A549 (cell line): ENCODE data around the gene TDRD9.

ENCODE experiments used
- BHLHE40 ChIP-seq: IDR thresholded peaks from 2 replicates; pipeline ENCODE4 v1.6.1; 2012; ENCODE audit warnings: low read depth, low read length, inconsistent platforms
- CEBPB ChIP-seq, 2 experiments: fragments of >200 bp in 1 of 2; sonication (Bioruptor Twin) in 1 of 2; formaldehyde crosslinking in 1 of 2; IDR thresholded peaks; 2 replicates each; pipeline ENCODE4 v1.6.1; 2012 to 2016
- CTCF ChIP-seq: fragments of >200 bp; sonication (Bioruptor Twin); formaldehyde crosslinking; IDR thresholded peaks from 3 replicates; pipeline ENCODE4 v1.5.1; 2016
- GATA3 ChIP-seq: IDR thresholded peaks from 2 replicates; pipeline ENCODE4 v1.6.1; 2012; ENCODE audit warnings: borderline replicate concordance
- KDM1A ChIP-seq: fragments of 200-600 bp; sonication (generic); IDR thresholded peaks from 2 replicates; pipeline ENCODE4 v1.6.1; 2016; ENCODE audit warnings: low read depth, mild to moderate bottlenecking
- MAZ ChIP-seq: fragments of 150-350 bp; IDR thresholded peaks from 2 replicates; pipeline ENCODE4 v1.6.1; 2014; ENCODE audit warnings: antibody characterized with exemption, low read depth, low read length, borderline replicate concordance
- REST ChIP-seq: fragments of 200-600 bp; sonication (generic); IDR thresholded peaks from 2 replicates; pipeline ENCODE4 v1.6.1; 2016; ENCODE audit warnings: antibody characterized with exemption, mild to moderate bottlenecking, moderate library complexity

GRCh38 chr14:103910984-103911383 lies 17.3 kb upstream of the TDRD9 start:
- TF ChIP-seq CEBPB (IDR thresholded peaks at IDR 0.05), result no peak
- TF ChIP-seq CTCF, result no peak
- no peak for TF ChIP-seq REST
- no peak for TF ChIP-seq GATA3
- TF ChIP-seq KDM1A, result no peak
- TF ChIP-seq BHLHE40, result no peak
- no peak for TF ChIP-seq MAZ
